GM12873 (cell line): ENCODE results near the gene CACNG4.

ENCODE experiments used
- TF ChIP-seq, protein P1 (sequence below): IDR thresholded peaks from 2 replicates; pipeline ENCODE4 v1.5.1; 2012; ENCODE audit warnings: low read depth, mild to moderate bottlenecking, moderate library complexity, low read length, control low read depth; ENCODE audit not compliant: insufficient read depth; ENCODE audit errors: missing control alignments

The CACNG4 gene

DNA sequence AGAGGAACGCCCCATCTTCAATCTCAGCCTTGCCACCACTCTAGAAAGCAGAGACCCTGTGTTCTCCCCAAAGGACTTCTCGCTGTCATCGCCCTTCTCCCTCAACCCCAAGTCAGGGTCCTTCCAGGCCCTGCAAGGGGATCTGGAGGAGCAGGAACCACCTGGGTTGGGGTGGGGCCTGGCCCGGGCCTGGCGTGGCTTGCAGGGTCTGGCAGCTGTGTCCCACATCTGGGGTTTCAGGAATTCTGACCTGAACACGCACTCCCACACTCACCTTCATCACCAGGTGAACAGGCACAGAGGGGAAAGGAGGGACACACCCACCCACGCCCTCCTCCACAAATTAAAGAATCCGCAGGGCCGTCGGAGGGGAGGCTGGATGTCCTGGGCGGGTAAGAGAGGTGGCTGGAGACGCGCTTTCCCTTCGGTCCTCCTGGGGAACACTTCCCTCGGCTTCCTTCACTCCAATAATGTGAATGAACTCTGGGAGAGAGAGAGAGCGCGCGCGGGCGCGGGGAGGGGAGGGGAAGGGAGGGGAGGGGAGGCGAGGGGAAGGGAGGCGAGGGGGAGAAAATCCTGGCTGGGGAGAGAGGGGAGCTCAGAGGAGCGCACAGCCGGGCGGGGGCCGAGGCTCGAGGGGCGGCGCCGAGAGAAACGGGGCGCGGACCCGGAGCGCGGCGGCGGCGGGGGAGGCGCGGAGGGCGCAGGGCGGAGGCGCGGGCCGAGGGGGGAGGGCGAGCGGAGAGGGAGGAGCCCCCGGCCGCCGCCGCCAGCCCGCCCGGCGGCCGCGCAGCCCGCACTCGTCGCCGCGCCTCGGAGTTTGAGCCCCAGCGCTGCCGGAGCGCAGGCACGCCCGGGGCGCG, at the start of gene CACNG4:
CACNG4 (plus strand) TSS at position 799 of the 863 bp plus-strand sequence. CDS start 205 bp downstream, outside the sequence.
- TF ChIP-seq, protein P1, sequence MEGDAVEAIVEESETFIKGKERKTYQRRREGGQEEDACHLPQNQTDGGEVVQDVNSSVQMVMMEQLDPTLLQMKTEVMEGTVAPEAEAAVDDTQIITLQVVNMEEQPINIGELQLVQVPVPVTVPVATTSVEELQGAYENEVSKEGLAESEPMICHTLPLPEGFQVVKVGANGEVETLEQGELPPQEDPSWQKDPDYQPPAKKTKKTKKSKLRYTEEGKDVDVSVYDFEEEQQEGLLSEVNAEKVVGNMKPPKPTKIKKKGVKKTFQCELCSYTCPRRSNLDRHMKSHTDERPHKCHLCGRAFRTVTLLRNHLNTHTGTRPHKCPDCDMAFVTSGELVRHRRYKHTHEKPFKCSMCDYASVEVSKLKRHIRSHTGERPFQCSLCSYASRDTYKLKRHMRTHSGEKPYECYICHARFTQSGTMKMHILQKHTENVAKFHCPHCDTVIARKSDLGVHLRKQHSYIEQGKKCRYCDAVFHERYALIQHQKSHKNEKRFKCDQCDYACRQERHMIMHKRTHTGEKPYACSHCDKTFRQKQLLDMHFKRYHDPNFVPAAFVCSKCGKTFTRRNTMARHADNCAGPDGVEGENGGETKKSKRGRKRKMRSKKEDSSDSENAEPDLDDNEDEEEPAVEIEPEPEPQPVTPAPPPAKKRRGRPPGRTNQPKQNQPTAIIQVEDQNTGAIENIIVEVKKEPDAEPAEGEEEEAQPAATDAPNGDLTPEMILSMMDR, result no peak

DNA sequence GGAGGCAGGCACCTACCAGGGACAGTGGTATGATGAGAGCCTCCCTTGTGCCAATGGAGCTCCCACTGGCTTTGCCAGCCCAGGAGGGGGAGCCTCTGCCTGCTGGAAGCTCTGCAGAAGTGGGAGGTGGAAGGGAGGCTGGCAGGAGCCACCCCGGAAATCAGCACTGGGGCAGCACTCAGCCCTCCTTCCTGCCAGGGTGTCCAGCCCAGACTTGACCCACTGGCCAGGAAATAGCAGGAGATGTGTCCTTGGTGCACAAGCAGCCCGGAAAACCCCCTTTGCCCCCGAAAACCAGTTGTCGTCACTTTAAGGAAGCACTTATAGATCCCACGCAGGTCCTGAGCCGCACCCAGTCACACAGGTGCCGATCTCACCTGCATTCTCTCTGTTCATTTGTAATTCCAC, 49.3 kb upstream of the CACNG4 start:
- TF ChIP-seq, protein P1, result no peak

GRCh38 chr17:66915792-66916191, 48.7 kb upstream of the CACNG4 start:
- TF ChIP-seq, protein P1, result no peak

DNA sequence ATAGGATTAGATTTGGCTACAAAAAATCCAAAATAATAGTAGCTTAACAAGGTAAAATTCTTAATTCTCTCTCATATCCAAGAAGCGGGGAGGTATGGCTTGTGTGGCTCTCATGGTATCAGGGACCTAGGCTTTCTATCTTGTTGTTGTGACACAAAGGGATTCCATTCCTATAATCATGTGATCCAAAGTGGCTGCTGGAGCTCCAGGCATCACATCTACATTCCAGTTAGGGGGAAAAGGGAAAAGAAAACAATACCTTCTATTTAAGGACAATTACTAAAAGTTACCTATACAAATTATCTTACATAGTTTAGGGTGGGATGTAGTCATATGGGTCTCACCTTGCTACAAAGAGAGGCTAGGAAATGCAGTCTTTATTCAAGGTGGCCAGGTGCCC, 47.6 kb upstream of the CACNG4 start:
- TF ChIP-seq, protein P1, result no peak

DNA sequence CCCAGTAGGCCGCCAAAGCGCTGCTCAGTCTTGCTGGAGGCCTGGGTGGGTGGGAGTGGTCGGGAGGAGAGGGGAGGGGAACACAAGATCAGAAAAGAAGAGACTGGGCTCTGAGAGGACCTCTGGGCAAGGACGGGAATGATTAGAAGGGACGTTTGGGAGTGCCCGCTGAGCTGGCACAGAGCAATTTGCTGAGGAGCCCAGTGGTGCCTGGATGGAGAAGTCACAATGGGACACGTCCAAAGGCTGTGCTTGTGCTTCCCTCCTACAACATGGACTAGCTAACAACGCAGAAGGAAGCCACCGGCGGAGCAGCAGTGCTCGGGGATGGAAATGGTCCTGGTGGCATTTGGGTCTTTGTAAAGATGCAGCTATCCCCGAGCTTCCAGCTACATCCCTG, 45.6 kb upstream of the CACNG4 start:
- TF ChIP-seq, protein P1, result no peak

DNA sequence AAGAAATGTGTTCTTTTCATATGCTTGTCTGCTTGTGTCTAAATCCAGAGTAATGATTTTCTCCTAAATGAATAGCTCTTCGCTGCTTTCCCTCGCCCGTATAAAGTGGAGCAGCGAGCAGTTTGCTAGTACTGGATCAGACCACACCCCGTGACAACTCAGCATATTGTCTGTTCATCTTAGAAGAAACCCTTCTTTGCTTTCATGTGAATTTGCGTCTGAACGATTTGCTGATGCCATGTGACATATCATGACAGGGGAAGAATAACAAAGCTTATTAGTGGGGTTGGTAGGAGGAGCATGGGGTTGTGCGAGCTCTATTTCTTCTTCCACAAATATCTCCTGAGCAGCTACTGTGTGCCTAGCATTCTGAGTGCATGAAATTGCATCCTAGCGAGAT, 44.1 kb upstream of the CACNG4 start:
- TF ChIP-seq, protein P1, result no peak

- TF ChIP-seq, protein P1, result no peak
These were observed 43.6 kb upstream of the CACNG4 start for GRCh38 chr17:66920950-66921349.
